ENCODE results near the gene PRPF39.

Gene PRPF39

GRCh38 chr14:45125754-45126153 lies 41.8 kb downstream of the PRPF39 start:
- no peak for TF ChIP-seq REST (IDR thresholded peaks at IDR 0.05; ENCODE audit: low read depth)

GRCh38 chr14:45128963-45129629 lies 45.2 kb downstream of the PRPF39 start:
- TF ChIP-seq EGR1 (IDR thresholded peaks at IDR 0.05): no peak
- TF ChIP-seq NFIC (IDR thresholded peaks at IDR 0.05): no peak
- no peak for TF ChIP-seq CEBPB (IDR thresholded peaks at IDR 0.05)
- no peak for TF ChIP-seq TEAD4 (IDR thresholded peaks at IDR 0.05)
- TF ChIP-seq RAD21 (IDR thresholded peaks at IDR 0.05; ENCODE audit: low read depth): no peak
- no peak for TF ChIP-seq TAF1 (IDR thresholded peaks at IDR 0.05; ENCODE audit: low read depth)
- TF ChIP-seq FOXM1 (IDR thresholded peaks at IDR 0.05; ENCODE audit: borderline replicate concordance, low read depth): no peak
- TF ChIP-seq TCF12 (IDR thresholded peaks at IDR 0.05; ENCODE audit: low read depth): no peak
- no peak for TF ChIP-seq REST (IDR thresholded peaks at IDR 0.05; ENCODE audit: low read depth)
- TF ChIP-seq EP300 (IDR thresholded peaks at IDR 0.05; ENCODE audit: borderline replicate concordance): no peak
- no peak for TF ChIP-seq YY1 (IDR thresholded peaks at IDR 0.05; ENCODE audit: low read depth)
- TF ChIP-seq MAX (IDR thresholded peaks at IDR 0.05): no peak
- TF ChIP-seq CREB1 (IDR thresholded peaks at IDR 0.05; ENCODE audit: low read depth): no peak
- TF ChIP-seq ZBTB7A (IDR thresholded peaks at IDR 0.05; ENCODE audit: low read depth): no peak
- TF ChIP-seq USF1 (IDR thresholded peaks at IDR 0.05): no peak

GRCh38 chr14:45133683-45134050 lies 49.8 kb downstream of the PRPF39 start:
- no peak for TF ChIP-seq TAF1 (IDR thresholded peaks at IDR 0.05; ENCODE audit: low read depth)
- TF ChIP-seq MAX (IDR thresholded peaks at IDR 0.05): no peak
- TF ChIP-seq YY1 (IDR thresholded peaks at IDR 0.05; ENCODE audit: low read depth): no peak
- TF ChIP-seq RAD21 (IDR thresholded peaks at IDR 0.05; ENCODE audit: low read depth): no peak
- TF ChIP-seq EGR1 (IDR thresholded peaks at IDR 0.05): no peak
- TF ChIP-seq TEAD4 (IDR thresholded peaks at IDR 0.05): no peak
- no peak for TF ChIP-seq EP300 (IDR thresholded peaks at IDR 0.05; ENCODE audit: borderline replicate concordance)

- TF ChIP-seq TCF12 (IDR thresholded peaks at IDR 0.05; ENCODE audit: low read depth) (no peak; the same call in 1 of the 2 replicates), EP300 (IDR thresholded peaks at IDR 0.05; ENCODE audit: borderline replicate concordance) (peak; percentile 37; the same call in 1 of the 2 replicates), TAF1 (IDR thresholded peaks at IDR 0.05; ENCODE audit: low read depth) (peak; percentile 92), CREB1 (IDR thresholded peaks at IDR 0.05; ENCODE audit: low read depth) (0 out of 2 replicates have a peak, but pooled peaks have one; percentile 50), CEBPB (IDR thresholded peaks at IDR 0.05) (no peak), MAX (IDR thresholded peaks at IDR 0.05) (peak; percentile 47), YY1 (IDR thresholded peaks at IDR 0.05; ENCODE audit: low read depth) (peak; percentile 89), TEAD4 (IDR thresholded peaks at IDR 0.05) (peak; percentile 44), FOXM1 (IDR thresholded peaks at IDR 0.05; ENCODE audit: borderline replicate concordance, low read depth) (no peak), REST (IDR thresholded peaks at IDR 0.05; ENCODE audit: low read depth) (no peak), RAD21 (IDR thresholded peaks at IDR 0.05; ENCODE audit: low read depth) (no peak), ZBTB7A (IDR thresholded peaks at IDR 0.05; ENCODE audit: low read depth) (no peak), USF1 (IDR thresholded peaks at IDR 0.05) (no peak)
Measured at GRCh38 chr14:45134051-45134958, 50.4 kb downstream of the PRPF39 start, which contains the start of gene FKBP3. FKBP3 (minus strand) TSS chr14:45134481; CDS start chr14:45134456, 25 bp downstream.
